Measurements from ENCODE around the gene PRKACA. TPM values are rescaled to one million over a fixed set of nuclear protein-coding genes. Genes with fewer than 3 reads are reported as not detected.
A peak's percentile ranks its signal among the peaks of the same experiment; 100 is the strongest.

Gene PRKACA
- total RNA-seq, 1 experiment from 2014 or later: 57.3 TPM

DNA sequence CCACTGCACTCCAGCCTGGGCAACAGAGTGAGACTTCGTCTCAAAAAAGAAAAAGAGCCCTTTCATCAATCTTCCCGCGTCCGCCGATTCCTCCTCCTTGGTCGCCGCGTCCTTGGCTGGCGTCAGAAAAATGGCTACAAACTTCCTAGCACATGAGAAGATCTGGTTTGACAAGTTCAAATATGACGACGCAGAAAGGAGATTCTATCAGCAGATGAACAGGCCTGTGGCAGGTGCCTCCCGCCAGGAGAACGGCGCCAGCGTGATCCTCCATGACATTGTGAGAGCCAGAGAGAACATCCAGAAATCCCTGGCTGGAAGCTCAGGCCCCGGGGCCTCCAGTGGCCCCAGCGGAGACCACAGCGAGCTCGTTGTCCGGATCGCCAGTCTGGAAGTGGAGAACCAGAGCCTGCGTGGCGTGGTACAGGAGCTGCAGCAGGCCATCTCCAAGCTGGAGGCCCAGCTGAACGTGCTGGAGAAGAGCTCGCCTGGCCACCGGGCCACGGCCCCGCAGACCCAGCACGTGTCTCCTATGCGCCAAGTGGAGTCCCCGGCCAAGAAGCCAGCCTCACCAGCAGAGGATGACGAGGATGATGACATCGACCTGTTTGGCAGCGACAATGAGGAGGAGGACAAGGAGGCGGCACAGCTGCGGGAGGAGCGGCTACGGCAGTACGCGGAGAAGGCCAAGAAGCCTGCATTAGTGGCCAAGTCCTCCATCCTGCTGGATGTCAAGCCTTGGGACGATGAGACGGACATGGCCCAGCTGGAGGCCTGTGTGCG lies 47.1 kb downstream of the PRKACA start:
- TF ChIP-seq CTCF (IDR thresholded peaks at IDR 0.05; ENCODE audit: unreplicated experiment): no peak
- DNase-seq: no peak
- Mint-ChIP-seq H3K27ac (ENCODE audit: unreplicated experiment) (no peak overlapping the region), H3K27me3 (ENCODE audit: unreplicated experiment) (no peaks in the 10 kb centered on the region), H3K4me1 (ENCODE audit: low read depth, unreplicated experiment) (no peaks in the 10 kb centered on the region), H3K36me3 (ENCODE audit: insufficient read depth, unreplicated experiment) (peaks cover 27% of the 10 kb centered on the region), H3K4me3 (ENCODE audit: low read depth, unreplicated experiment) (no peak overlapping the region), H3K9me3 (ENCODE audit: low read depth, unreplicated experiment) (no peaks in the 10 kb centered on the region)
- intact Hi-C loops (cut with micrococcal nuclease; ENCODE audit: unreplicated experiment): no loop called here
- BruUV-seq (replicated peaks): no TSS peak
- CTCF ChIA-PET: interaction anchor here (1.8 kb wide), 2 partner anchors 38 to 66 kb away, joined by 7 read pairs; partner anchors contain the start of genes ASF1B and IL27RA

DNA sequence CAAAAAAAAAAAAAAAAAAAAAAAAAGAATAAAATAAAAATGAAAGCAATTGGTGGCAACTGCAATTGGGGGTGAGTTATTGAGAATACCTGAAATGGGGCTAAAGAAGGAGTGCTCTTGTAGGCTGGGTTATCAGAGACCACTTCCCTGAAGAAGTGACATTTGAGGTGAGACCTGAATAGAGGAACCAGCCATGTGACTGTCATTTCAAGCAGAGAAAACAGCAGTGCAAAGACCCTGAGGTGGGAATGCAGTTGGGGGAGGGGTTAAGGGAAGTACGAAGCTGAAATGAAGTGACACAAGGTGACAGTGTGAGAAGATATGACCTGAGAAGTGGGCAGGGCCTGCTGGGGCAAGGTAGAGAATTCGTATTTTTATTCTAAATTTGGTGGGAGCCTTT lies 51.4 kb downstream of the PRKACA start:
- Mint-ChIP-seq H3K4me1 (ENCODE audit: low read depth, unreplicated experiment) (no peaks in the 10 kb centered on the region), H3K27ac (ENCODE audit: unreplicated experiment) (peak overlapping the region; percentile 15), H3K4me3 (ENCODE audit: low read depth, unreplicated experiment) (no peak overlapping the region), H3K36me3 (ENCODE audit: insufficient read depth, unreplicated experiment) (peaks cover 10% of the 10 kb centered on the region), H3K9me3 (ENCODE audit: low read depth, unreplicated experiment) (no peaks in the 10 kb centered on the region), H3K27me3 (ENCODE audit: unreplicated experiment) (no peaks in the 10 kb centered on the region)
- no peak for TF ChIP-seq CTCF (IDR thresholded peaks at IDR 0.05; ENCODE audit: unreplicated experiment)
- no peak for DNase-seq
- intact Hi-C loops (cut with micrococcal nuclease; ENCODE audit: unreplicated experiment): no loop called here
- no TSS peak for BruUV-seq (replicated peaks)
- CTCF ChIA-PET: no interaction called here

DNA sequence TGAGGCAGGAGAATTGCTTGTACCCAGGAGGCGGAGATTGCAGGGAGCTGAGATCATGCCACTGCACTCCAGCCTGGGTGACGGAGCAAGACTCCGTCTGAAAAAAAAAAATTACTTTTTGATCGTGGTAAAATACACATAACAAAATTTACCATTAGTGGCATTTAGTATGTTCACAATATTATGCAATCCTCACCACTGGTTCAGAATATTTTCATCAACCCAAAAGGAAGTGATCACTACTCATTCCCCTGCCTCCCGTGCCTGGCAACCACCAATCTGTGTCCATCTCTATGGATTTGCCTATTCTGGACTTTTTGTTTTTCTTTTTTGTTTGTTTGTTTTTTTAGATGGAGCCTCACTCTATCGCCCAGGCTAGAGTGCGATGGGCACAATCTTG lies 54.5 kb downstream of the PRKACA start:
- Mint-ChIP-seq H3K4me3 (ENCODE audit: low read depth, unreplicated experiment) (no peak overlapping the region), H3K36me3 (ENCODE audit: insufficient read depth, unreplicated experiment) (peaks cover 12% of the 10 kb centered on the region), H3K27ac (ENCODE audit: unreplicated experiment) (no peak overlapping the region), H3K27me3 (ENCODE audit: unreplicated experiment) (no peaks in the 10 kb centered on the region), H3K4me1 (ENCODE audit: low read depth, unreplicated experiment) (no peaks in the 10 kb centered on the region), H3K9me3 (ENCODE audit: low read depth, unreplicated experiment) (no peaks in the 10 kb centered on the region)
- BruUV-seq (replicated peaks): no TSS peak
- no peak for DNase-seq
- no peak for TF ChIP-seq CTCF (IDR thresholded peaks at IDR 0.05; ENCODE audit: unreplicated experiment)
- CTCF ChIA-PET: no interaction called here
- intact Hi-C loops (cut with micrococcal nuclease; ENCODE audit: unreplicated experiment): no loop called here

GRCh38 chr19:14062558-14062855 lies 55.1 kb downstream of the PRKACA start:
- H3K27ac Mint-ChIP-seq (ENCODE audit: unreplicated experiment): no peak overlapping the region
- H3K36me3 Mint-ChIP-seq (ENCODE audit: insufficient read depth, unreplicated experiment): peaks cover 17% of the 10 kb centered on the region
- H3K9me3 Mint-ChIP-seq (ENCODE audit: low read depth, unreplicated experiment): no peaks in the 10 kb centered on the region
- CTCF ChIA-PET: no interaction called here
- DNase-seq: no peak
- BruUV-seq (replicated peaks): no TSS peak
- H3K4me3 Mint-ChIP-seq (ENCODE audit: low read depth, unreplicated experiment): peak overlapping the region; percentile 67
- TF ChIP-seq CTCF (IDR thresholded peaks at IDR 0.05; ENCODE audit: unreplicated experiment): no peak
- no peaks in the 10 kb centered on the region for H3K27me3 Mint-ChIP-seq (ENCODE audit: unreplicated experiment)
- intact Hi-C loops (cut with micrococcal nuclease; ENCODE audit: unreplicated experiment): no loop called here
- no peaks in the 10 kb centered on the region for H3K4me1 Mint-ChIP-seq (ENCODE audit: low read depth, unreplicated experiment)
